NCI-H1105 treated with DMSO at 0.1 percent for 48 hours (cell line): ENCODE measurements around the gene ZNHIT1.
A peak's percentile ranks its signal among the peaks of the same experiment; 100 is the strongest.

Source experiments
- DNase-seq: peaks from one replicate; lab custom pipeline; 2025; lab: John Stamatoyannopoulos, UW

The ZNHIT1 gene

GRCh38 chr7:101218236-101219125, 516 bp downstream of the ZNHIT1 start:
- DNase-seq, result no peak

- DNase-seq, result no peak
These were observed 2.3 kb downstream of the ZNHIT1 start for GRCh38 chr7:101220295-101220694.

- no peak for DNase-seq
These were observed 4.4 kb downstream of the ZNHIT1 start for GRCh38 chr7:101222275-101222830.

- no peak for DNase-seq
These were observed 5.6 kb downstream of the ZNHIT1 start for GRCh38 chr7:101223528-101223927.

GRCh38 chr7:101225650-101226049, 7.7 kb downstream of the ZNHIT1 start:
- DNase-seq, result no peak

GRCh38 chr7:101226721-101227120, 8.8 kb downstream of the ZNHIT1 start:
- DNase-seq, result no peak

GRCh38 chr7:101231644-101232043, 13.7 kb downstream of the ZNHIT1 start:
- DNase-seq, result no peak

GRCh38 chr7:101232141-101232850, 14.3 kb downstream of the ZNHIT1 start:
- DNase-seq, result peak; percentile 75

GRCh38 chr7:101233907-101234547, 16.1 kb downstream of the ZNHIT1 start:
- DNase-seq, result no peak

- DNase-seq, result no peak
These were observed 16.7 kb downstream of the ZNHIT1 start for GRCh38 chr7:101234636-101235035.

GRCh38 chr7:101235050-101235449, 17.1 kb downstream of the ZNHIT1 start:
- no peak for DNase-seq

- DNase-seq, result no peak
These were observed 17.6 kb downstream of the ZNHIT1 start for GRCh38 chr7:101235522-101235921.

GRCh38 chr7:101236292-101236835, 18.4 kb downstream of the ZNHIT1 start:
- DNase-seq, result no peak

GRCh38 chr7:101237206-101238067, 19.5 kb downstream of the ZNHIT1 start, which contains the start of gene CLDN15:
TSS of gene CLDN15 (minus strand) at chr7:101237802. CDS start at chr7:101237581, 221 bp downstream.
- no peak for DNase-seq

GRCh38 chr7:101238226-101239182, 20.5 kb downstream of the ZNHIT1 start:
- no peak for DNase-seq

GRCh38 chr7:101239191-101239950, 21.4 kb downstream of the ZNHIT1 start:
- DNase-seq, result no peak

GRCh38 chr7:101239951-101240220, 21.9 kb downstream of the ZNHIT1 start:
- no peak for DNase-seq

GRCh38 chr7:101240226-101241014, 22.5 kb downstream of the ZNHIT1 start:
- no peak for DNase-seq

GRCh38 chr7:101241015-101241363, 23.0 kb downstream of the ZNHIT1 start:
- DNase-seq, result no peak
